GM12865 (cell line): Measurements from ENCODE around the gene PSD4.

Source experiments
- DNase-seq: peaks from one replicate; pipeline ENCODE4 v3.0.0; 2010; ENCODE audit warnings: low read depth
- H3K4me3 ChIP-seq: 2 replicates; pipeline ENCODE4 v1.5.1; 2011; ENCODE audit warnings: mild to moderate bottlenecking, low read depth, low read length, control low read depth
- TF ChIP-seq, protein P1 (sequence below): IDR thresholded peaks from 2 replicates; pipeline ENCODE4 v1.5.1; 2011; ENCODE audit warnings: low read length, control low read depth, low read depth, inconsistent platforms; ENCODE audit not compliant: insufficient read depth; ENCODE audit errors: missing control alignments

PSD4 gene

DNA sequence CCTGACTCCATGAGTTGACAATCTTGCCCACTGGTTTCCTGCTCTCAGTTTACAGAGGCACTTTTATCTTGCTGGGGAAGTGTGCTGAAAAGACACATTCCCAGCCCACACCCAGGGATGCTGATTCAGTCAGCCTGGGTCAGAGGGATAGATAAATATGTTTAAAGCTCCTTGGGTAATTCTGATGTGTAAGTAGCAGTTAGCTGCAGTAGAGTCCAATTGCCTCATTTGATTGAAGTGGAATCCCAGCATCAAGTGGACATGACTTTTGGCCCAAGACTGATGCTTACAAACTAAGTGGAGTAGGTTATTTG is 29.4 kb downstream of the PSD4 start:
- TF ChIP-seq, protein P1, sequence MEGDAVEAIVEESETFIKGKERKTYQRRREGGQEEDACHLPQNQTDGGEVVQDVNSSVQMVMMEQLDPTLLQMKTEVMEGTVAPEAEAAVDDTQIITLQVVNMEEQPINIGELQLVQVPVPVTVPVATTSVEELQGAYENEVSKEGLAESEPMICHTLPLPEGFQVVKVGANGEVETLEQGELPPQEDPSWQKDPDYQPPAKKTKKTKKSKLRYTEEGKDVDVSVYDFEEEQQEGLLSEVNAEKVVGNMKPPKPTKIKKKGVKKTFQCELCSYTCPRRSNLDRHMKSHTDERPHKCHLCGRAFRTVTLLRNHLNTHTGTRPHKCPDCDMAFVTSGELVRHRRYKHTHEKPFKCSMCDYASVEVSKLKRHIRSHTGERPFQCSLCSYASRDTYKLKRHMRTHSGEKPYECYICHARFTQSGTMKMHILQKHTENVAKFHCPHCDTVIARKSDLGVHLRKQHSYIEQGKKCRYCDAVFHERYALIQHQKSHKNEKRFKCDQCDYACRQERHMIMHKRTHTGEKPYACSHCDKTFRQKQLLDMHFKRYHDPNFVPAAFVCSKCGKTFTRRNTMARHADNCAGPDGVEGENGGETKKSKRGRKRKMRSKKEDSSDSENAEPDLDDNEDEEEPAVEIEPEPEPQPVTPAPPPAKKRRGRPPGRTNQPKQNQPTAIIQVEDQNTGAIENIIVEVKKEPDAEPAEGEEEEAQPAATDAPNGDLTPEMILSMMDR: no peak
- no peak overlapping the region for H3K4me3 ChIP-seq
- DNase-seq: no peak

DNA sequence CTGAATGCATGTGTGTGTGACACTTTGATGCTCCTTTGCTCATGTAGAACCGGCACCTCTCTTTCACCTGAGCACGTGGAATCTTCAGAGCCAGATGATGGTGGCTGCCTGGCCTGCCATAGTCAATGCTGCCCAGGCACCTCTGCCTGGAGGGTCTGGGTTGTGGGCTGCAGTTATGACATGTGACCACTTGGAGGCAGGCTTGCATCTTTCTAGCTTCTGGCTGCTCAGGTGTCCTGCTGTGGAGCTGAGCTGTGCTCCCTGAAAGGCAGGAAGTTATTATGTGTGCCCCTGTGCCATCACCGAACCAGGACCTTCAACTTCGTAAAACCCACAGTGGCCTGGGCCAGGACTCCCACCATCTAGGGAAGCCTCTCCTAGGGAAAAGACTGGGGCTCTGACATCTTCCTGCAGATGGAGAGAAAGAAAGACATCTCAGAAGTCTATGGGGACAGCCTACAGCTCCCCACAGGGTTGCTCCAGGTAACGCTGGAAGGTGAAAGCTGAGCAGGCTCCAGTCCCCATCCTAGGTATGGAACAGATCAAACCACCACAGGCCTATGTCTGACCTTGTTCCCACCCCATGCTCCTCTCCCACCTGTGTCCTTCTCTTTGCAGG is 30.2 kb downstream of the PSD4 start:
- DNase-seq: peak; percentile 80
- TF ChIP-seq, protein P1: peak; percentile 85
- no peak overlapping the region for H3K4me3 ChIP-seq

DNA sequence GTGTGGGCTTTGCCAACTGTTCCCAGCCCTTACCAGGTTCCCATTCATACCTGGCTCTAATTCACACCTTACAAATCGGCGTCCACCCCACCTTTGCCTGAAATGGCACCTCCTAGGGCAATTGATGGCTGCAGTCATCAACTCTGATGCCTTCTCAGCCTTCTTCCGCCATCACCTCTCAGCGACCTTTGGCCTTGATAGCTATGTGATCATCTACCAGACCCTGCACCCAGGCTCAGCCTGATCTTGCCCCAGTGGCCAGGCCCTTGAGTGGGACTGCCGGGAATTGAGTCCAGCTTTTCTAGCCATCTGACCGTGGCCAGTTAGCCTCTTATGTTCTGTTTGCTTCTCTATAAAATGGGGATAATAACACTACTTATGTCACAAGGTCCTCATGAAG is 32.5 kb downstream of the PSD4 start:
- no peak for DNase-seq
- TF ChIP-seq, protein P1: no peak
- H3K4me3 ChIP-seq: no peak overlapping the region

DNA sequence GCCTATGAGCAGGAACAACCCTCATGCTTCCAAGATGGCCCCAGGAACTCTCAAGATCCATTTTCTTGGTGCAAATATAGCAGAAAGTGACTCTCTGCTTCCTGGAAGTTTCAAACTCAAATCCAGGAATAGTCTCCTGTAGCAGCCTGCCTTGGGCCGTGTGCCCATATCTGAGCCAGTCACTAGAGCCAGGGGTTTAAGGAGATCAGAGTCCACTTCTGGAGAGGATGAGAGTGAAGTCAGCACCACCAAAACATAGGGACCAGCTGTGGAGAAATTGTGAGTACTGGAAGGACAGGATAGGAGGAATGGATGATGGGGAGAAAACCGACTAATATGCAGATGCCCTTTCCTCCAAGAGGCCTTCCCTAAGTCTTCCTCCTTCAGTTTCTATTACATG is 33.2 kb downstream of the PSD4 start:
- DNase-seq: no peak
- TF ChIP-seq, protein P1: no peak
- no peak overlapping the region for H3K4me3 ChIP-seq

DNA sequence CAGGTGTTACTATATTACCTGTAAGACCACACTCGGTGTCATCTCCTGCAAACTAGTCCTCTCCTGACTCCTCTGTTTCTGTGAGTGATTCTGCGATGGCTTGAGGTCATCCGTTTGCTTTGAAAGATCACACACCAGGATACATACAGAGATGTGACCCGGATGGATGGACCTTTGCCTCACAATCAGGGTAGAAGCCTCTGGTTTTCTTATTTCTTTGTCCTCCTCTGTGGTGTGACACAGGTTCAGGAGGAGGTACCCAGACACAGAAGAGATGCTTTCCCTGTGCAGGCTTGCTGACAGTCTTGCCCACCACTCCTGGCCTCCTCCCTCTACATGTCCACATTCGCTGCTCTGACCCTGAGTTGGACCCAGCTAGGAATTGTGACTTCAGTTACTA is 34.6 kb downstream of the PSD4 start:
- TF ChIP-seq, protein P1: no peak
- no peak for DNase-seq
- H3K4me3 ChIP-seq: no peak overlapping the region

DNA sequence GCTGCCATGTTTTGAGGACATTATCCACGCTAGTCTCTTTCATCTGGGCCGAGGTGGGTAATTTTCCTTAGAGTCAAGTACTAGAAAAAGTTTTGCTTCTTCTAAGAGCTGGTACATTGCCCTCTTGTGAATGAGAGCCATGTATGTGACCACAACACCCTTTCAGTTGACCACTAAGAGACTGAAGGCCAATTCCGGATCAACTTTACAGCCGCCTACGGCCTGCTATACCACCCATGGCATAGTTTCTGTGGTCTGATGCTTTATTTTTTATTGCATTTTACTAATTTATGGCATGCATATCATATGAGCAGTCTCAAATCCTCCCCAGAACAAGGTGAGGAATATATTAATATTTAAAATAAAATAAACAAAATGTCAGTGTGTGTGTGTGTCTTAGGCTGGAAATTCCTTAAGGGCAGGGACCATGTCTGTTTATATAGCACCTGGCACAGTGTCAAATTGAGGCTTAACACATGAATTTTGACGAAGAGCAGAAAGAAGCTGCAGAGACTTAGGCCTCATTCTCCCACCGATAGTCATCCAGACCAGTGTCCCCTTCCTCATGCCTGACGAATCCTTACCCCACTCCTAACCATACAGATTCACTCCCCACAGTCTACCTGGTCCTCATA is 35.4 kb downstream of the PSD4 start:
- H3K4me3 ChIP-seq: no peak overlapping the region
- TF ChIP-seq, protein P1: no peak
- DNase-seq: no peak

DNA sequence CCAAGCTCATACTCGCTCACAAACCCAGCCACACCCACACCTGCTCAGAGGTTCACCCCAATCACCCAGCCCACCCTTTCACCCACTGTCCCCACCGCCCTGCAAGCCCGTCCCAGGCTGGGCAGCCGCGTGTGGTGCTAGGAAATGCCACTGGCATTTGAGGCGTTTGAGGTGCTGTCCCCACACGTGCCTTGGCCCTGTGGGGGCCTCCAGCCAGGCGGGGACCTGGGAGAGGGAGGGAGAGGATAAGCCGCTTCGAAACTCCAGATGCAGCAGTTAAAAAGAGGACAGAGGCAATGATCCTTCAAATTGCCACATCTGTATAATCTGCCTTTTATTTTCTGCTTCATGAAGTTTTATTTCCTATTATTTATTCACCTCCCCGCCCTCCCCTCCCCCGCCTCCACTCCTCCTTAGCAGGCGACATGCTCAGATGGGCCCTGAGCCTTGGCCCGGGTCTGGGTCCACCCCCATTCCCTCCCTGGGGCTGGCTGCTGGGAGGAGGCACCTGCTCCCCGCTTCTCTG is 35.9 kb downstream of the PSD4 start:
- TF ChIP-seq, protein P1: no peak

More for the DNA sequence above, 35.9 kb downstream of the PSD4 start:
- DNase-seq: no peak
- H3K4me3 ChIP-seq: no peak overlapping the region
